Fibroblast of skin of left quadriceps (primary cell): ENCODE results near the gene ACAP3.

Experiments
- DNase-seq, 2 experiments: peaks; one replicate each; pipeline ENCODE4 v3.0.0-alpha.2; 2013; ENCODE audit warnings: low read depth in 2 of 2

Gene ACAP3

DNA sequence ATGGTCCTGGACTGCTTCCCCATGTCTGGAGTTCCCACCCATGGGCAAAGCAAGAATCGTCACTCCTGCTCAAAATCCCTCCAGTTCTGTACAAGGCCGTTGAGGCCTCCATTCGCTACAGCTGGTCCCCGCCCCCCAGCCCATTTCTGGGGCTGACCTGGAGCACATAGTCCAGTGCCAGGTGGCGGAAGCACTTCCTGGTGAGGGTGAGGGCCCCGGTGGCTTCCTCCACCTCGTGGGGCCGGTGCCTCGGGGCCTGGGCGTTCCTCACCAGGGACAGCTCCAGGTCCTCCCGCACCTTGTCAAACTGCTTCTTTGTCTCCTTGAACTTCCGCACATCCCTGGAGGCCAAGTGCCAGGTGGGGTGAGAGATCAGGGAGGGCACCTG, 7.4 kb downstream of the ACAP3 start:
- no peak for DNase-seq

DNA sequence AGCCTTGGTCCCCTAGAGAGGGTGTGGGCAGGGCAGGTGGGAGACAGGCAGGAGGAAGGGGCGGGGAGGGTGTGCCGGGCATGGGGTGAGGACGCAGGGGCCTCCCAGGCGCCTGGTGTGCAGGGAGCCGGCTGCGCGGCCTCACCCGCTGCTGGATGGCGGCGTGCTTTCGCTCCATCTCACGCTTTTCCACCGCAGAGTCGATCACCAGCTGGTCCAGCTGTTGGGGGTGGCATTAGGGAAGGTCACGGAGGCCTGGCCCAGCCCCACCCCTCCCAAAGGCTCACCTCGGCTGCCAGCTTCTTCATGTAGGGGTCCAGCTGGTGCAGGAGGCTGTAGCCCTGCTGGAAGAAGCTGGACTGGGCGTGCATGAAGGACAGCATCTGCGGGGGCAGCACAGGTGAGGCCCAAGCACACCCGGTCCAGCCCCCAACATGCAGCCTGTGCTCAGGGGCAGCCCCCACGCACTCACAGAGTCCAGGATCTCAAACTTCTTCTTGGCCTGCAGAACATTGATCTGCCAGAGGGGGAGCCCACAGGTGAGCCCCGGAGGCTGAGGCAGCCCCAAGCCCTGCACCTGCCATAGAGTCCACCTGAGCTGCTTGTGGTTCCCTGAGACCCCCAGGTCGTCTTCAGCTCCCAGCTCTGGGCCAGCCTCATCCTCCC, 7.9 kb downstream of the ACAP3 start:
- no peak for DNase-seq

DNA sequence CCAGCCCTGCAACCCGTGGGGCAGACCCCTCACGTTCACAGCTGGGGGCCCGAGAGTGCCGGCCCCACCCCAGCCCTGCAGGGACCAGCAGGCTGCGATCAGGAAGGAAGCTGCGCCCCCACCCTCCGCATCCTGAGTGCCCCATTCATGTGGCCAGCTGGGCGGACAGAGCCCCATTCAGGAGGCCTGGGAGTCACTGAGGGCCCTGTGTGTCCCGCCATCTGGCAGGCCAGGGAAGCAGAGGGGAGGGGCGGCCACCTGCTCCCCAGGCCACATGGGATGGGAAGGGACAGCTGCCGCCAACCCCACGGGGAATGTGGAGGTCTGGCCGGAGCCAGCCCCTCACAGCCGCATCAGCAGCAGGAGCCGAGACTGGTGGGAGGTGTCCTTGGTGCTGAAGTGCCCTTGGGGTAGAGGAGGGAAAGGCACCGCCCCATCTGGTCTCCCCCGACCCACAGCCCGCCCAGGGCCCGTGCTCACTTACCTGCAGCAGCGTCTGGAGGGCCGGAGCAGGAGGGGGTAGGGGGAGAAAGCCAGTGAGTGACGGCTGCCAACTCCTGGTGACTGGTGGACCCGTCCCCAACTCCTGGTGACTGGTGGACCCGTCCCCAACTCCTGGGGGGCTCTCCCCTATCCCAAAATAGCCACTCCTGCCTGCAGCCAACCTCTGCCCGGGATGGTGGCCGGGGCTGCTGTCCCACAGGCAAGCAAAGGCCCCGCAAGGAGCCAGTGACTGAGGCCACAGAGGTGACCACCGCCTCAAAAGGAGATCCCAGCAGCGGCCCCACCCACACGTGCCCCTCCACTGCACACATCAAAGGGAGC, 8.7 kb downstream of the ACAP3 start:
- DNase-seq: no peak

DNA sequence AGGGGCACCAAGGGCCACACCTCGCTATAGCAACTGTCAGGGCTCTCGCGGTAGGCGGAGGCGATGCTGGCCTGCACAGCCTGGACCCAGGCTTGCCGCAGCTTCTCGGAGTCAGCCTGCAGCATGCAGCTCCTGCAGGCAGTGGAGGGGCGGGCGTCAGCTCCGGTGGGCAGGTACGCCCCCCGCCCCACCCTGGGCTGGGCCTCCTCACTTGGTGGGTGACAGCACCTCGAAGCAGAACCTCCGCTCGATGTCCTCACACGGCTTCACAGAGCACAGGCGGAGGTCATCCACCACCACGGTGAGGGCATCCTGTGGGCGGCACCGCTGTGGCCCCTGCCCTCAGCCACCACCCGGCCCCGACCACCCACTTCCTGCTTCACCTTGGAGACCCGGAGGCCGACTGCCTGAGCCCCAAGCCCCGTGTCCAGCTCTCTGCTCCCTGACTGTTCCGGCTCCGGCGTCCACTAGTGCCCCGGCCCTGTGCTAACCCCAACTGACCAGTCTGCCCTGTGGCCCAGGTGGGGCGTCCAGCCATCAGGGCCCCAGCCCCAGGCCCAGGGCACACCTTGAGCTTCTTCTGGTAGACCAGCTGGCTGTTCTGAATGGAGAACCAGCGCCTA, 9.8 kb downstream of the ACAP3 start:
- DNase-seq: no peak

DNA sequence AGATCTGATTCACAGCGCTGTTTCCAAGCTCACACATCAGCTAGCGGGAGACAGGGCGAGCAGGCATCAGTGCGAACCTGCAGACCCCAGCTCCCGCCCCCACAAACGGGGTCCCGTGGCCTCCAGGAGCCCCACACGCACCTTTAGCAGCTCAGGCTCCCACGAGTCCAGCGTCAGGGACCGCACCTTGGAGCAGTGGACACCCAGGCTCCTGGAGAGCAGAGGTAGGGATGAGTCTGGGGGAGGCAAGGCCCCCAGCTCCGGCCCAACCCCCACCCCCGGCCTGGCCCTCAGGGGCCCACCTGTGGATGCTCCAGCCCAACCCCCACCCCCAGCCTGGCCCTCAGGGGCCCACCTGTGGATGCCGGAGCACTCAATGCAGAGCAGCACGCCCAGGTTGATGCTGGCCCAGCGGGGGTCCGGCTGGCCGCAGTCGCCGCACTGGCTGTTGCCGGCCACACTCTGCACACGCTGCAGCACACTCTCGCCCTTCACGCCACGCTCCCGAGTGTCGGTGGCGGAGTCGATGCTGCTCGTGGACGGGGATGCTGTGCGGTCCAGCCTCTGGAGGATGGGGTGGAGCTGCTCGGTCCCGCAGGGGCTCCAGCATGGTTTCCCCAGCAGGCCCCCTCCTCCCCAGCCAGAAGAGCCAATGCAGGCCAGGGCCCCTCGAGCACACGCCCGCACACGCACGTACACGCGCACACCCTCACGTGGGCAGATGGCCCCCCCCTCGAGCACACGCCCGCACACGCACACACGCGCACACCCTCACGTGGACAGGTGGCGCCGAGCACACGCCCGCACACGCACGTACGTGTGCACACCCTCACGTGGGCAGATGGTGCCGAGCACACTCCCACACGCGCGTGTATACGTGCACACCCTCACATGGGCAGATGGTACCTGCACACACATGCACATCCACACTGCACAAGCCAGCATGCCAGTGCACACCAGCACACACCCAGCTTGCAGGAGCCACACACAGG, 11.4 kb downstream of the ACAP3 start:
- no peak for DNase-seq

DNA sequence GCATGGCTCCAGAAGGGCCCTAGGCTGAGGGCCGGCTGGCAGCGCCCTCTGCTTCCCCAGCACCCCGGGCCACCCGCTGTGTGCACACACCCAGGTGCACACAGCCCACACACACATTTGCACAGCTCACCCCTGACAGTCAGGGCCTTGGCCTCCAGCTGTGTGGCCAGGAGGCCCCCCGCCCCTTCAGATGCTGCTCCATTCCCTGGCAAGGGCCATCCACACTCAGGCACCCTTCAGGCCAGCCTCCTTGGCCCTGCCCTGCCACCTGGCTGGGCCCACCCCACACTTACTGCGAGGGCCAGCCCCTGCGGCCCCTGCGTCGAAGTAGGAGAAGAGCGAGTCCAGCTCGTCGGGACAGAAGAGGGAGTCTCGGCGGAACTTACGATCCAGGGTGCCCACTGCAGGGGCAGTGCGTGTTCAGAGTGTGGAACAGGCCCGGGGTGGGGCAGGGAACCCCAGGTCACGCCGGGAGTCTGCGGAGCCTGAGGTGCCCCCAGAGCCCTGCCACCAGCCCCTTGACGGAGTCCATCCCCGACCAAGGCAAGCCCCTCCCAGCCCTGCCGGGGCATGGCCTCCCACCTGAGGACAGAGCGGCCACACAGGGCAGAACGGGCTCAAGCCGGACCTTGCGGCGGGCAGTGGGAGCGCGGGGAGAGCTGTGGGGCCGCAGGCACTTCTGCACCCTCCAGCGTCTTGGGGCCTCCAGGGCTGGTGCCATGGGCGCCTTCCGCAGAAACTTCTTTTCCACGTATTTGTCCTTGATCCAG, 12.4 kb downstream of the ACAP3 start:
- DNase-seq: no peak

DNA sequence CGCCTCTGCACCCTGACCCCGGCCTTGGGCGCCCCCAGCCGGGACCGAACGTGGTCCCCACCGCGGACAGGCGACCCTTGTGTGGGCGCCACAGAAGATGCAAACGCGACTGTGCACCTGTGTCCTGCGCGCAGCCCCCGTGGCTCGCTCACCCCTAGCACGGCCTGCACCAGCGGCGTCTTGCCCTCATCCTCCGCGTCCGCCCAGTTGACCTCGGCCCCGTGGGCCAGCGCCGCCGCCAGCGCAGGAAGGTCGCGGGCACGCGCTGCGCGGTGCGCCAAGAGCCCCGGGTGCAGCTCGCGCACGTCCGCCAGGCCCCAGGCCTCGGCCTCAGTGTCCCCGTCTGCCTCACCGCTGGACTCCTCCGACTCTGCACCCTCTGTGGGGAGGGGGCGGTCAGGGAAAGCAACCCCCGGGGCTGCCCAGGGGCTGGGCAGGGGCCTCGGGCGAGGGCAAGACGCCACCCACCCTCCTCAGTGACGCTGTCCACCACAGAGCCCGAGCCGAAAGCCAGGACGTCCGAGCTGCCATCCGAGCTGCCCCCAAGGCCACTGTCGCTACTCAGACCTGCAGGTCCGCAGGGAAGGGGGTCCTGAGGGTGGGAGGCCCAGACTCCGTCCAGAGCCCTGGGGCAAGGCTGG, 13.4 kb downstream of the ACAP3 start:
- DNase-seq: no peak

DNA sequence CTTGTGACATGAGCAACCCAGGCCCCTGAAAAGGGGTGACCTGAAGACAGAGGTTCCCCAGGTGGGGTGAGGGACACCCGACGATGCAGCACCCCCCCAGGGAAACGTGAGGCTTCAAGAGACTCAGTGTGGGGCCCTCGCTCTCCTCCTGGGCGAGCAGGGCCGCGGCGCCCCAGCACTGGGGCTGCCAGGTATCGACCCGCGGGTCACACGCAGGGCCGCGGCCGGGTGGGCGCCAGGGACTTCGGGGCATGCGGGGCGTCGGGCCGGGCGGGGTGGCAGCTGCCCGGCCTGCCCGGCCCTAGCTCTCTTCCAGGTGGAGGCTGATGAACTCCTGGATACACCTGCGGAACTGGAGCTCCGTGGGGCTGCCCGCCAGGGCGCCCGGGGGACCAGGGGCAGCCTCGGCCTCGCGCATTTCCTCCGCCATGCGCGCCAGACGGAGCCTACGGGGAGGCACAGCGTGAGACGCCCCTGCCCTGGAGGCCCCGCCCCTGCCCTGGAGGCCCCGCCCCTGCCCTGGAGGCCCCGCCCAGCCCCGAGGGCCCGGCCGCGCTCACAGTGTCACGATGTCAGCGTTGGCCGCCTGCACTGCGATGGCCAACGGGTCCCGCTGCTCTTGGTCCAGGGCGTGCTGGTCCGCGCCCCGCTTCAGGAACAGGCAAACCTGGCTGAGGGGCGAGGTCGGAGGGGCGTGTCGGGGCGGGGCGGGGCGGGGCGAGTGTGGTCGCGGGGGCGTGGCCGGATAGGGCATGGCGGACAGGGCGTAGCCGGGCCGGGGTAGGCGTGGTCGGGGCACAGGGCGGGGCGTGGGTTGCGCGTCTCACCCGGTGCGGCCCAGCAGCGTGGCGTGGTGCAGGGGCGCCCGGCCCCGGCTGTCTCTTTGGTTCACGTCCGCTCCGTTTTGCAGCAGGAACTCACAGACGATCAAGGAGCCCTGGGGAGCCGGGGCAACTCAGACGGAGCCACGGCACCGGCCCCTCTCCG, 14.2 kb downstream of the ACAP3 start:
- DNase-seq: no peak

DNA sequence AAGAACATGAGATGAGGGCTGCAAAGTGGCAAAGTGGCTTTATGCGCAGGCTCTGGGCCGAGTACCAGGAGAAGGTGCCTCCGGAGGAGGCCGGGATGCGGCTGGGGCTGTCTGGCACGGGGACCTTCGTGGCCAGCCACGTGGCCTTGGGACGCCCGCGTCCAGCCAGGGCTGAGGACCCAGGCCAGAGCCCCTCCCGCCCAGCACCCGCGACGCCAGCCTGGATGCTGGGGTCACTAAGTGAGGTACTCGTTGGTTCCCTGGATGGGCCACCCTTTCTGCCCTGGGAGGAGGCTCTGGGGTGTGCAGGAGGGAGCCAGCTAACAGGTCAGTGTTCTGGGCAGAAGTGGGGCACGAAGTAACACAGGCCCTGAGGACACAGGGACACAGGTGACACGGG, 14.9 kb downstream of the ACAP3 start:
- no peak for DNase-seq

DNA sequence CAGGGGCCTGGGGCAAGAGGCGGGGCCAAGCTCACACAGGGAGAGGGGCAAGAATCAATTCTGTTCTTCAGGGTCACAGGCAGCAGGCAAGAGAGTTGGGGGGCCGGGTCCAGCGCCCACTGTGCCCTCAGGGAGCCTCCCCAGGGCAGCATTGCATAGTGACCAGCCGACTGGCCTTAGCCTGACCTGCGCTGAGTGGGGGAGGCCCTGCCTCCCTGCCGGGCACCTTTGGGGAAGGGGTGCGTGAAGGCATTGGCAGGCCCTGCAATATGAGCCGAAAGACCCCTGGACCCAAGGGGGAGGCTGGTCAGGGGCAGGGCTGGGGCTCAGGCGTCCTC, 15.3 kb downstream of the ACAP3 start:
- DNase-seq: no peak

DNA sequence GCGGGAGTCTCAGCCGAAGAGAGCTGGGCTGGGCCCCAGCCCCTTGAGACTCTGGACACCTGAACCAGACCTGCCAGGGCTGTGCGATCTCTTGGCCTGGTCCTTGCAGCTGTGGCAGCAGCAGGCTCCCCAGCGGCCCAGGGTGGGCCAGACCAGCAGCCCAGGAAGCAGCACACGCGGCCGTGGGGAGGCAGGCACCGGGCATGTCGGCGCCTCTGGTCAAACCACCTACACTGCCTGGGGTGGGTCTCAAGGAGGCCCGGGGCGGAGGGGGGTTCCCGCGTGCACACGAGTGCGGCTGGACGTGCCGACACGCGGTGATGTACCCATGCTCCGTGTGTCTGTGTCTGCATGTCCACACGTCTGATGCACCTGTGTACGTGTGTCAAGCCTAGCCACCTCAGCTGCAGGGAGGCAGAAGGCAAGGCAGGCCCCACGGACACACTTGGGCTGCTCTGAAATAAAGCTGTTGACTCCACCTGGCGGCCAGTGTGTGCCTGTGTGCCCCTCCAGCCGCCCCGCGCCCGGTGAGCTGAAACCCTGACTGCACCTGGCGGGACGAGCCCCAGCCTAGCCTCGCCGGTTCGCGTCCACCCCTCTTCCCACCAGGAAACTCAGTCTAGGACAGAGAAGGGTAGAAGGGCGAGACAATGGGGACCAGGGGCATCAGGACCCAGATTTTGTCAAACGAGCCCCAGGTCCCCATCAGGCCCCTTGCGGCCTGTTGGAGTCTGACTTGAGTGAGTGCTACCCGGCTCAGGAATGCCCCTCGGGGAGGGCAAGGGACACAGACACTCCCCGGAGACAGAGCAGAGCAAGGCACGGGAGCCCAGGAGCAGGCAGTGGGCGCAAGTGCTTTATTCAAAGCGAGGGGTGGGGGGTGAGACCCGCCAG, 15.9 kb downstream of the ACAP3 start:
- DNase-seq: no peak

DNA sequence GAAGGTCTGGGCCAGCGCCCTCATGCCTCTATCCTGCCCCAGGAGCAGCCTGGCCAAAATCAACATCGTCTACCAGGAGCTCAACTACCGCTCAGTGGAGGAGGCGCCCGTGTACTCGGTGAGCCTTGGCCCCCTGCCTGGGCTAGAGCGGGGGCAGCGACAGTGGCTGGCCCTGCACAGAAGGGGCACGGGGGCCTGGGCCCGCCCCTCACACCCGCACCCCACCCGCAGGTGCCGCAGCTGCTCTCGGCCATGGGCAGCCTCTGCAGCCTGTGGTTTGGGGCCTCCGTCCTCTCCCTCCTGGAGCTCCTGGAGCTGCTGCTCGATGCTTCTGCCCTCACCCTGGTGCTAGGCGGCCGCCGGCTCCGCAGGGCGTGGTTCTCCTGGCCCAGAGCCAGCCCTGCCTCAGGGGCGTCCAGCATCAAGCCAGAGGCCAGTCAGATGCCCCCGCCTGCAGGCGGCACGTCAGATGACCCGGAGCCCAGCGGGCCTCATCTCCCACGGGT, 16.7 kb downstream of the ACAP3 start:
- no peak for DNase-seq

DNA sequence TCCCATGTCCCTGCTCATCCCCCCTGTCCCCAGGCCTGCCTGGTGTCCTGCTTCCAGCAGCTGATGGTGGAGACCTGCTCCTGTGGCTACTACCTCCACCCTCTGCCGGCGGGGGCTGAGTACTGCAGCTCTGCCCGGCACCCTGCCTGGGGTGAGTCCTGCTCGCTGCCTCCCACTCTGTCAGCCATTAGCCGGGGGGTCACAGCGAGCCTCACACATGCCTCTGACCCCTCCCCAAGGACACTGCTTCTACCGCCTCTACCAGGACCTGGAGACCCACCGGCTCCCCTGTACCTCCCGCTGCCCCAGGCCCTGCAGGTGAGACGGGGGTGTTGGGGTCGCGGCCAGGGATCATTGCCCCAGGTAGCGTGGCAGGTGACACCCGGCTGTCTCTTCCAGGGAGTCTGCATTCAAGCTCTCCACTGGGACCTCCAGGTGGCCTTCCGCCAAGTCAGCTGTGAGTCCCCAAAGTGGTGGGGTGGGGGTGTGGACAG, 17.4 kb downstream of the ACAP3 start:
- no peak for DNase-seq

DNA sequence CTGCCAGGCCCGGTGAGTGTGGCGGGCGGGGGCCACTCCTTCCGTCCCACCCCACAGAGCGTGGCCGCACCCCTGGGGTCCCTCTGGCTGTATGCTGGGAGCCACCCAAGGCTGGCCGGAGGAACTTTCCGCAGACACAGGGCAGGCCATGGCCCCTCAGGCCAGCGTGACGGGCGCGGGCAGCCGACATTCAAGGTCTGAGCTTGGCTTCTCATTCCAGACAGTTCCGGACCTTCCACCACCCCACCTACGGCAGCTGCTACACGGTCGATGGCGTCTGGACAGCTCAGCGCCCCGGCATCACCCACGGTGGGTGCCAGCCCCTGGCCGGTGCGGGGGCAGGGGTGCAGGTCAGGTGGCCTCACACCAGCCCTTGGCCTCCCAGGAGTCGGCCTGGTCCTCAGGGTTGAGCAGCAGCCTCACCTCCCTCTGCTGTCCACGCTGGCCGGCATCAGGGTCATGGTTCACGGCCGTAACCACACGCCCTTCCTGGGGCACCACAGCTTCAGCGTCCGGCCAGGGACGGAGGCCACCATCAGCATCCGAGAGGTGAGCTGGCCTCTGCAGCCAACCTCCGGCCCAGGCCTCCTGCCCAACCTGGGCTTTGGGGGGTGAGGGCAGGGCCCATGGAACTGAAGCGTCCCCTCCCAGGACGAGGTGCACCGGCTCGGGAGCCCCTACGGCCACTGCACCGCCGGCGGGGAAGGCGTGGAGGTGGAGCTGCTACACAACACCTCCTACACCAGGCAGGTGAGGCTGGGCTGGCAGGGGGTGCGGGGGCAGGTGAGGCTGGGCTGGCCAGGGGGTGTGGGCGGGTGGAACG, 20.2 kb downstream of the ACAP3 start:
- DNase-seq: no peak

DNA sequence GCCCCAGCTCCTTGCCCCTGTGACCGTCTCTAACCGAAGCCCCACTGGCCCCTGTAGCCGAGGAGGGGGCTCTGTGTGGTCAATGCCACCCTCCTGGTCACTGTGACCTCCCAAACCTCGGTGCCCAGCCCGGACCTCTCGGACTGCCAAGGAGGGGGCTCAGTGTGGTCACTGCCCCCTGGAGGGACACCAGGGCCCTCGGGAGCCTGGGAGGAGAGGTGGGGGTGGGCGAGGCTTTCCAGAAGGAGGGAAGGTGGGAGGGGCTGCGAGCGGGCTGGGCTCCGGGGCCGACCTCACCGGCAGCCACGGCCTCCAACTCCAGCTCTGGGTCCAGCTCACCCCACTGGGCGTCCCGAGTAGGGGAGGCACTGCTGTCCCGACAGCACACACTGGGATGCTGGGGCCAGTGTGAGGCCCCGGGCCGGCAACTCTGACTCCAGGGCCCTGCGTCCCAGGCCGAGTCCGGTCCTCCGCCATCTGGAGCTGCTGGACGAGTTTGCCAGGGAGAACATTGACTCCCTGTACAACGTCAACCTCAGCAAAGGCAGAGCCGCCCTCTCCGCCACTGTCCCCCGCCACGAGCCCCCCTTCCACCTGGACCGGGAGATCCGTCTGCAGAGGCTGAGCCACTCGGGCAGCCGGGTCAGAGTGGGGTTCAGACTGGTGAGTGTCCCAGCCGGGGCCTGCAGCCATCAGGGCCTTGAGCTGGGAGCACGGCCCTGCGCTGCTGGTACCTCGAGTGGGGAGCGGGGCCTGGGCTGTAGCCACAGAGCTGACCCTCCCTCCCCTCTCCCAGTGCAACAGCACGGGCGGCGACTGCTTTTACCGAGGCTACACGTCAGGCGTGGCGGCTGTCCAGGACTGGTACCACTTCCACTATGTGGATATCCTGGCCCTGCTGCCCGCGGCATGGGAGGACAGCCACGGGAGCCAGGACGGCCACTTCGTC, 21.1 kb downstream of the ACAP3 start:
- no peak for DNase-seq
